ENCODE measurements around the gene PTGER1.
A peak's percentile ranks its signal among the peaks of the same experiment; 100 is the strongest.
"Not testable (repeated sequence)": the region's sequence is repeated elsewhere in the genome, so short reads cannot be mapped to it uniquely, and the experiment has no call there.

The PTGER1 gene

DNA sequence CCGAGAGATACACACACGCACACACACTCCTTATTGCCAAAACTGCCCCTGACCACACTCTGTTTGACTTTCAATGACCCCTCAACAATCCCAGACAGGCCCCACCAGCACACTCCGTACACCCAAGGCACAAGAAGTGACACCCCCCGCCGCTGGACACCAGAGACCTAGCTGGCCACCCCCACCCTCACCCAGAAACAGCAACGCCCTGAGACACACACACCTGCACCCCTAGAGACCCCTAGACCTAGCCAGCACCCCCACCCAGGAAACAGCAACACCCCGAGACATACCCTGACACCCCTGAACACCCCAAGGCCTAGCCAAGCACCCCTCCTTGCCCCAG, 1.1 kb upstream of the PTGER1 start:
- no peak for DNase-seq (ENCODE audit: low read depth in 2 of 3, low spot score in 2 of 3)

DNA sequence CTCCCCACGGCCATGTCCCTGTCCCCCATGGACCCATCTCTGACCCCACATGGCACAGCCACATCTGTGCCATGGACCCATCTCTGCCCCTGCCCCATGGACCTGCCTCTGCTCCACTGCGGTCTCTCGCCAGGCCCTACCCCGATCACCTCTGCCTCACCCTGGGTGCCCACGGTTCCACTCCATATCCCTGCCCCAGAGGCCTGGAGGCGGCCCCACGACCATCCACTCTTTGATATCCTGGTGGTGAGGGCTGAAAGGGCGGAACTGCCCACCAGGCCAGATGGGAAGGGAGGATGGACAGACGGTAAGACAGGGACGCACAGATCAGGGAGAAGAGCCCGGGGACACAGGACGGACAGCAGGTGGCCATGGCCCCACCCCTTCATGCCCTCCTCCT, 327 bp downstream of the PTGER1 start:
- no peak for DNase-seq (ENCODE audit: low read depth in 2 of 3, low spot score in 2 of 3)

DNA sequence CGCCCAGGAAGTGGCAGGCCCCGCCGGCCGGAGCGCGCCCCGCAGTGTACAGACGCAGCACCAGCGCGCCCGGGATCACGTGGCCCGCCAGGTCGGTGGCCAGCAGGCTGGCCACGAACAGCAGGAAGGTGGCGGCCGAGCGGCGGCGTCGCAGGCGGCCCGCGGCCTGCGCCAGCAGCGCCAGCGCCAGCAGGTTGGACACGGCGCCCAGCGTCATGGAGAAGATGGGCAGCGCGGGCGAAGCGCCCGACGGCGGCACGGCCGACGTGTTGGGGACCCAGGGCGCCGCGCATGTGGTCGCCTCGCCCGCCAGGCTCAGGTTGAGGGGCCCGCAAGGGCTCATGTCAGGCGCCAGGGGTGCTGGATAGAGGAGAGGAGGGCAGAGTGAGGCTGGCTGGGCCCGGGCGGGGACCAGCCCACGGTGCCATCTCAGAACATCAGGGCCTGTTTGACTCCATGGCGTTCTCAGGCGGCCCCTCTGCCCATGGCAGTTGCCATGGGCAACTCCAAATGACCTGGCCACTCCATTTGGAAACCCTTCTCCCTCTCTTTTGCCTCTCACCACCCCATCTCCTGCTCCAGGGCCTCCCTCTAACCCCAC, 1.1 kb downstream of the PTGER1 start:
- no peak for DNase-seq (ENCODE audit: low read depth in 2 of 3, low spot score in 2 of 3)

DNA sequence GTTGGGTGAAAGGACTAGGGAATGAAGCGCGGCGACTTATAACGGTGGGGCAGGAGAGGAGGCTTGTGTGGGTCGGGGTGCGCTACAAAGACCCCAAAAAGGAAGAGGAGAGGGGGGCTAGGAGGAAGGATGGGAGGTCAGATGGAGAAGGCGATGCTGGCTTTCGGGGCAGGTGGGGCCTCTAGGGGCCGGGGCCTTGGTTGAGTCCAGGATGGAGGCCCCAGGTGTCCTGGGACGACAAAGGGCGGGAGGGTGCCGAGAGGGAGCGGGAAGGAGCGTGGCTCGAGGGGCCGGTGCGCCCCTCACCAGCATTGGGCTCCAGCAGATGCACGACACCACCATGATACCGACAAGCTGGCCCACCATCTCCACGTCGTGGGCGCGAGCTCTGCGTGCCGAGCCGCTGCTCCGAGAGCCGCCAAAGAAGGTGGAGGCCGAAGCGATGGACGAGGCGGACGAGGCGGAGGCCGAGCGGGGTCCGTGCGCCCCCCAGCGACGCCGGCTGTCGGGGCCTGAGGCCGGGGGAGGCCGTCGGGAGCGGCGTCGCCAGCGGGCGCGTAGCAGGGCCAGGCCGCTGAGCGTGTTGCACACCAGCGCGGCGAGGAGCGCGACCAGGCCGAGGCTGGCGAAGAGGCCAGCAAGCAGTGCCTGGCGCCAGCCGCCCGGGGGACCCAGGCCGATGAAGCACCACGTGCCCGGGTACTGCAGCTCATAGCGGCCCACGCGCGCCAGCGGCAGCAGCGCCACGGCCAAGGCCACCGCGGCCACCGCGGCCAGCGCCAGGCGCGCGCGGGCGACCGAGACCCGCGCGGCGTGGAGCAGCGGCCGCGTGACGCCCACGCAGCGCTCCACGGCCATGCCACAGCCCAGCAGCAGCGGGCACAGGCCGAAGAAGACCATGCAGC, 1.8 kb downstream of the PTGER1 start:
- no peak for DNase-seq (ENCODE audit: low read depth in 2 of 3, low spot score in 2 of 3)

DNA sequence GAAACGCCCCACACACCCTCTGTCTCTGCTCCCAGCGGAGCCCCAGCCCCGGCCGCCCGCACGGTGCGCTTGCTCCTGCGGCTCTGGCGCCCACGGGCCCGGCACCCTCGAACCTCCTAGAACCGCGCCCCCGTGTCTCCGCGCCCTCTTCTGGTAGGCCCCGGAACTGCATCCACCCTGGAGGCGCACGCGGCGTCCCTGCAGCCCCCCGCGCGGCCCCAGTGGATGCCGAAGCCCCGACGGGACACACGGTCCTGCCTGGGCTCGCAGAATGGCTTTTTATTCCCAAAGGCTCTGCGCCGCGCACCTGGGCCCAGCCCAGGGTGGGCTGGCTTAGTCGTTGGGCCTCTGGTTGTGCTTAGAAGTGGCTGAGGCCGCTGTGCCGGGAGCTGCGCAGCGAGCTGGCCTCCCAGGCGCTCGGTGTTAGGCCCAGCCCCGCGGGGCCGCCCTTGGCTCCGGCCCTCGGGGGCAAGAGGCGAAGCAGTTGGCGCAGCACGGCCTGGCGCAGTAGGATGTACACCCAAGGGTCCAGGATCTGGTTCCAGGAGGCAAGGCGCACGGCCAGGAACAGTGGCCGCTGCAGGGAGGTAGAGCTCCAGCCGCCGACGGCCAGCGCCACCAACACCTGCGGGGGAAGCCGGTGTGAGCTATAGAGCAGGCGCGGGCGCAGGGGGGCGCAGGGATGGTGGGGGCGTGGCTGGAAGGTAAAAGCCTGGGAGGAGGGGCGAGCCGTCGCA, 2.8 kb downstream of the PTGER1 start:
- peak; percentile 60 to 97 (median 96) for DNase-seq (ENCODE audit: low read depth in 2 of 3, low spot score in 2 of 3)

DNA sequence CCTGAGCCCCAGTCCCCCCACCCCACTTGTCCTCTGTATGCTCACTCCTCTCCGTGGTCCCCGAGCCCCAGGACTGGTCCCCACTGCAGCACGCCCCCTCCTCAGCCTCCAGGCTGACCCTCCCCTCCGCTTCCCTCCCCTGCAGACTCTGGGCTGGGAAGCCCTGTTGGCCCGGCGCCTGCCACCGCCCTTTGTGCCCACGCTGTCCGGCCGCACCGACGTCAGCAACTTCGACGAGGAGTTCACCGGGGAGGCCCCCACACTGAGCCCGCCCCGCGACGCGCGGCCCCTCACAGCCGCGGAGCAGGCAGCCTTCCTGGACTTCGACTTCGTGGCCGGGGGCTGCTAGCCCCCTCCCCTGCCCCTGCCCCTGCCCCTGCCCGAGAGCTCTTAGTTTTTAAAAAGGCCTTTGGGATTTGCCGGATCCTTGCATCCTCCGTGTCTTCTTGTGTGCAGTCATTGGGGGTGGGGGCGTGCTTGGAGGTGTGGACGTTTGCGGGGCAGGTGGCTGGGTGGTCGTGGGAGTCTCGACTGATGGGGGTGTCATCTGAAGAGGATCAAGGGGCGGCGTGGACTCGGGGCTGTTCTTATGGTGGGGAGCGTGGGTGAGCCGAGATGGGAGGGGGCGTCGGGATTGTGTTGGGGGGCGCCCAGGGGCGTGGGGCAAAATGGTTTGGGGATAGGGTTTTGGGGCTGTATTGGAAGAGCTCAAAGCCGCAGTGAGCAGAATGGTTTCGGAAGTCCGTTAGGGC, 3.5 kb downstream of the PTGER1 start:
- no peak for DNase-seq (ENCODE audit: low read depth in 2 of 3, low spot score in 2 of 3)

DNA sequence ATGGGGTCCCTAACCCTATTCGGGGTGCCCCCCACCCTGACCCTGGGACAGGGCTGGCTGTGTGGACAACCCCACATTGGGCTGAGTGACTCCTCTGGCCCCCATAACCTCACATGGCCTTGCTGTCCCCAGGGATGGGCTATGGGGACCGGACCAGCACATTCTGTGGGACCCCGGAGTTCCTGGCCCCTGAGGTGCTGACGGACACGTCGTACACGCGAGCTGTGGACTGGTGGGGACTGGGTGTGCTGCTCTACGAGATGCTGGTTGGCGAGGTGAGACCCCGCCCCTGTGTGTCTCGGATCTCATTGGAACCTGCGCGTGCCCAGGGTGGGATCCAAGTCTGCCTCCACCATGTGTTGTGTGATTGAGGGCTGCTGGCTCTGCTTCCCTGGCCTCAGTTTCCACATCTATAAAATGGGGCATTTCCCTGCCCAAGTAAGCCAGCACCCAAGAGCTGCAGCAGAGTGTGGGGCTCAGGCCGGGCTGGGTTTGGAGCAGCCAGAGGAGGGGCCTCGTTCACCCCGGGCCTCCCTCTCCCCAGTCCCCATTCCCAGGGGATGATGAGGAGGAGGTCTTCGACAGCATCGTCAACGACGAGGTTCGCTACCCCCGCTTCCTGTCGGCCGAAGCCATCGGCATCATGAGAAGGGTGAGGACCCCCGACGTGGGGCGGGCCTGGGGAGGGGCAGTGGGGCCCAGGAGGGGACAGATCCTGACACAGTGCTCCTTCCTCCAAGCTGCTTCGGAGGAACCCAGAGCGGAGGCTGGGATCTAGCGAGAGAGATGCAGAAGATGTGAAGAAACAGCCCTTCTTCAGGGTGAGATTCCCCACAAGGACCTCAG, 4.9 kb downstream of the PTGER1 start:
- DNase-seq (ENCODE audit: low read depth in 2 of 3, low spot score in 2 of 3), result no peak

DNA sequence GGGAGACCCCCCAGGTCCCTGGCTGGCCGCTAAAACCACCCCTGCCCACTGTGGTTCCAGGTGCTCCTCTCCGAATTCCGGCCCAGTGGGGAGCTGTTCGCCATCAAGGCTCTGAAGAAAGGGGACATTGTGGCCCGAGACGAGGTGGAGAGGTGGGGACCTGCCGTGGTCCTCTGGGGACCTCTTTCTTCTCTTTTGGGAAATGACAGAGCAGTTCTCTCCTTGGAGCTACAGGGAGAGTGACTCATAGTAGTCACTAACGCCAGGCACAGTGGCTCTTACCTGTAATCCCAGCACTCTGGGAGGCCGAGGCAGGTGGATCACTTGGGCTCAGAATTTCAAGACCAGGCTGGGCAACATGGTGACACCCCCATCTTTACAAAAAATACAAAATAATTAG, 7.3 kb downstream of the PTGER1 start:
- DNase-seq (ENCODE audit: low read depth in 2 of 3, low spot score in 2 of 3), result no peak

DNA sequence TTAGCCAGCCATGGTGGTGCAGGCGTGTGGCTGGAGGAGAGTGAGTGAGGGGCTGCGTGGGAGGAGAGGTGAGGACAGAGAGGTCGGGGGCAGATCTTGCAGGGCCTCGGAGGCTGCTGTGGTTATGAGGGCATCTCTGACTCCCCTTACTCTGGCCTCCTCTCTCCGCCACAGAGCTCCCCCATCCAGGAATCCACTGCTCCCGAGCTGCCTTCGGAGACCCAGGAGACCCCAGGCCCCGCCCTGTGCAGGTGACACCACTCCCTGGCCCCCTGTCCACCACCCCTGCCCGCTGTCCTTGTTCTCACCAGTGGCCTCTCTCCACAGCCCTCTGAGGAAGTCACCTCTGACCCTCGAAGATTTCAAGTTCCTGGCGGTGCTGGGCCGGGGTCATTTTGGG, 7.8 kb downstream of the PTGER1 start:
- DNase-seq (ENCODE audit: low read depth in 2 of 3, low spot score in 2 of 3), result no peak

DNA sequence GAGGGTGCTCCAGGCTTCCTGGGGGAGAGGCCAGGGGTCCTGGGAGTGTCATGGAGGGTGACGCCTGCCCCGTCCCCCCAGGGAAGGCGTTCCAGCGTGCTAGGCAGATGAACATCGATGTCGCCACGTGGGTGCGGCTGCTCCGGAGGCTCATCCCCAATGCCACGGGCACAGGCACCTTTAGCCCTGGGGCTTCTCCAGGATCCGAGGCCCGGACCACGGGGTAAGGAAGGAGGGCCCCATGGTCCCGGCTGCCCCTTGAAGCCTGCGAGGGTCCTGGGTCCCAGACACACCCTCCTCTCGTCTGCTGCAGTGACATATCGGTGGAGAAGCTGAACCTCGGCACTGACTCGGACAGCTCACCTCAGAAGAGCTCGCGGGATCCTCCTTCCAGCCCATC, 11.4 kb downstream of the PTGER1 start:
- DNase-seq (ENCODE audit: low read depth in 2 of 3, low spot score in 2 of 3), result no peak

DNA sequence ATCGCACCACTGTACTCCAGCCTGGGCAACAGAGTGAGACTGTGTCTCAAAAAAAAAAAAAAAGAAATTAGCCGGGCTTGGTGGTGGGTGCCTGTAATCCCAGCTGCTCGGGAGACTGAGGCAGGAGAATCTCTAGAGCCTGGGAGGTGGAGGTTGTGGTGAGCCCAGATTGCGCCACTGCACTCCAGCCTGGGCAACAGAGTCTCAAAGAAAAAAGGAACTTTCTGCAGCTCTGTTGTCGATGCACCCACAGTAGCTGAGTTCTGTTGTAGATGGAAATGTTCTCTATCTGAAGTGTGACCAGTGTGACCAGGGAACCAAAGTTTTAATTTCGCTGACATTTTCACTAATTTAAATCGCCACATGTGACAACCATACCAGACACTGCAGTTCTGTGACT, 12.8 kb downstream of the PTGER1 start:
- DNase-seq (ENCODE audit: low read depth in 2 of 3, low spot score in 2 of 3), result not testable (repeated sequence)

DNA sequence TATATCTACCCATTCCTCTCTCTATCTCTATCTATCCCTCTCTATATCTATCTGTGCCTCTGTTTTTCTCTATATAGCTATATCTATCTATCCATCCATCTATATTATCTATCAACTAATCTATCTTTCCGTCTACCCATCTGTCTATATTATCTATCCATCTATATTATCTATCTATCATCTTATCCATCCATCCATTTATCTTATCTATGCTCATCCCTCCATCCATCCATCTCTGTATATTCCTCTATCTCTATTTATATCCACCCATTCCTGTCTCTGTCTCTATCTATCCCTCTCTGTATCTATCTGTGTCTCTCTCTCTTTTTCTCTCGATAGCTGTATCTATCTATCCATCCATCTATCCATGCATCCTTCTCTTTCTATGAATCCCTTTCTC, 14.2 kb downstream of the PTGER1 start:
- no peak for DNase-seq (ENCODE audit: low read depth in 2 of 3, low spot score in 2 of 3)

DNA sequence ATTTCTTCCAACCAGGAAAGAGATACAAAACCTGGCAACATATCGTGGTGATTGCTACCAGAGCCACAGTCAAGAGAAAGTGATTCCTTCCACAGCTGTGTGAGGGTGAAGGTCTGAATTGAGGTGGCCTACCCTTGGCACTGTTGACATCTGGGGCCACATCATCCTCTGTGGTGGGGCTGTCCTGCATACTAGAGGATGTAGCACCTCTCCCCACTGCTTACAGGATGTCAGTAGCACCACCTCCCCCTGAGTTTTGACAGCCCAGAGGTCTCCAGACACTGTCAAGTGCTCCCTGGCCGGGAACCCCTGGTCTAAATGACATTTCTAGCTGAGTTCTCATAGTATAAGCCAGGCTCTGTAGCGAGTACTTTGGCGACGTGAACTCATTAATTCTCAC, 15.5 kb downstream of the PTGER1 start:
- DNase-seq (ENCODE audit: low read depth in 2 of 3, low spot score in 2 of 3), result no peak

DNA sequence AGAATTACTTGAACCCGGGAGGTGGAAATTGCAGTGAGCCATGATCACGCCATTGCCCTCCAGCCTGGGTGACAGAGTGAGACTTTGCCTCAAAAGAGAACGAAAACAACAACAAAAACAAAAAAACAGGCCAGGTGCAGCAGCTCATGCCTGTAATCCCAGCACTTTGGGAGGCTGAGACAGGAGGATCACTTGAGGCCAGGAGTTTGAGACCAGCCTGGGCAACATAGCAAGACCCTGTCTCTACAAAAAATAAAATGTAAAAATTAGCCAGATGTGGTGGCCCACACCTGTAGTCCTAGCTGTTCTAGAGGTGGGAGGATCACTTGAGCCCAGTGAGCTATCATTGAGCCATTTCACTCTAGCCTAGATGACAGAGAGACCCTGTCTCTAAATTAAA, 22.9 kb downstream of the PTGER1 start:
- DNase-seq (ENCODE audit: low read depth in 2 of 3, low spot score in 2 of 3), result not testable (repeated sequence)

DNA sequence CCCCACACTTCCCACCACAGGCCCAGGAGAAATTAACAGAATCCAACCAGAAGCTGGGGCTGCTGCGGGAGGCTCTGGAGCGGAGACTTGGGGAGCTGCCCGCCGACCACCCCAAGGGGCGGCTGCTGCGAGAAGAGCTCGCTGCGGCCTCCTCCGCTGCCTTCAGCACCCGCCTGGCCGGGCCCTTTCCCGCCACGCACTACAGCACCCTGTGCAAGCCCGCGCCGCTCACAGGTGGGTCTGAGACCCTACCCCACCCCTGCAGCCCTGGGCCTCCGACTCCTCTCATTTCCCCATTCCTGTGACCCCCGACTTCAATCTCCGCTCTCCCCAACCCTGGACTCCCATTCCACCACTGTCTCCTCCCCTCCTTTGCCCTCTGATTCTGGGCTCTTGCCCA, 24.3 kb downstream of the PTGER1 start:
- DNase-seq (ENCODE audit: low read depth in 2 of 3, low spot score in 2 of 3), result no peak

DNA sequence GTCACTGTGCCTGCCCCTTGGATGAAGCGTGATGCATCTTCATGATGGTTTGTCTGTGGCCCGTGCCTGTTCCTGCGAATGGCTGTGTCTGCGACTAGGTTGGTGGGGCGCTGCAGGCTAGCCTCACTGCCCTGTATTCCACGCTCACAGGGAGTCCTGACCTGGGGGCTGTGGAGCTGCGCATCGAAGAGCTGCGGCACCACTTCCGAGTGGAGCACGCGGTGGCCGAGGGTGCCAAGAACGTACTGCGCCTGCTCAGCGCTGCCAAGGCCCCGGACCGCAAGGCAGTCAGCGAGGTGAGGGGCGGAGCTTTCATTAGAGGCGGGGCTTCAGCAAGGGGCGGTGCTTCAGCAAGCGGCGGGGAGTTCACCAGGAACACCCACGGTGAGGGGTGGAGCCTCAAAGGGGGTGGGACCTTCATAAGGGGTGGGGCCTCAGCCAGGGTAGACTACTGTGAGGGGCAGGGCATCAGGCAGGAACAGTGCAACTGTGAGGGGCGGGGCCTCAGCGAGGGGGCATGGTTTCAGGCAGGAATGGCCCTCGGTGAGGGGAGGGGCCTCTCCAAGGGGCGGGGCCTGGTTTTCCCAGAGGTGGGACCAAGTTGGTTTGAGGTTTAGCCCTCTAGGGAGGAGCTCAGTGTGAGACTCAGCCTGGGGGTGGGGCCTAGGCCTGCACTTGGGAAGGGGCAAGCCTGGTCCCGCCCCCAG, 24.8 kb downstream of the PTGER1 start:
- DNase-seq (ENCODE audit: low read depth in 2 of 3, low spot score in 2 of 3), result peak in 2 of 3 experiments; percentile 31 to 63

DNA sequence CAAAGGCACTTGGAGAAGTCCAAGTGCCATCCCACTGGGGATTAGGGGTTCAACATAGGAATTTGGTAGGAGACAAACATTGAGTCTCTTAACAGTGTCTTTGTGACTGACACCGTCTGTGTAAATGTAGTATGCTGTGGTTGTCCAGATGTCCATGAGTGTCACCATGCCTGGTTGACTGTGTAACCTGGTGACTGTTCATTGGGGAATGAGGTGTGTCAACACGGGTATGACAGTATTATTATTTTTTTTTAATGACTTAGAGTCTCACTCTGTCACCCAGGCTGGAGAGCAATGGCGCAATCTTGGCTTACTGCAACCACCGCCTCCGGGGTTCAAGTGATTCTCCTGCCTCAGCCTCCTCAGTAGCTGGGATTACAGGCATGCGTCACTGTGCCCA, 25.8 kb downstream of the PTGER1 start:
- no peak for DNase-seq (ENCODE audit: low read depth in 2 of 3, low spot score in 2 of 3)

DNA sequence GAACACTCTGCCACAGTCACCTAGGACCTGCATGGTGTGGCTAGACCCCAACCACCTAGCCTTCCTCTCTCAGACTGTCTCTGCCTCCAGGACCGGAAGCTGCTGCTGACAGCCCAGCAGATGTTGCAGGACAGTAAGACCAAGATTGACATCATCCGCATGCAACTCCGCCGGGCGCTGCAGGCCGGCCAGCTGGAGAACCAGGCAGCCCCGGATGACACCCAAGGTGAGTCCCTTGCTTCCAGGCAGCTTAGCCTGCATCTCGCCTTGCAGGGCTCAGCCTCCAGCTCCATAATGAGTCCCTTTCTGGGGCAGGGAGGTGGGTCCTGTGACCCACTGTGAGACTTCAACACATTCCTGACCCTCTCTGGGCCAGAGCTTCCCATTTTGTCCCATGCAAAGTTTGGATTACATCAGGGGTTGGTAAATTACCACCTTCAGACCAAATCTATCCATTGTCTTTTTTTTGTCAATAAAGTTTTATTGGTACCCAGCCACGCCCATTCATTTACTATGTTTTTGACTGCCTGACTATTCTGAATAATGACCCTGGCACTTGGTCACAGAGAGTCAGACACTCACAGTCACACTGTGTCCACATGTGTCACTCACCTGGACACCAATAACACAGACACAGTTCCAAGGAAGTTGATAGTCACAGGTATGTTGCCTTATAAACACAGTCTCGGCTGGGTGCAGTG, 28.7 kb downstream of the PTGER1 start:
- DNase-seq (ENCODE audit: low read depth in 2 of 3, low spot score in 2 of 3), result no peak

DNA sequence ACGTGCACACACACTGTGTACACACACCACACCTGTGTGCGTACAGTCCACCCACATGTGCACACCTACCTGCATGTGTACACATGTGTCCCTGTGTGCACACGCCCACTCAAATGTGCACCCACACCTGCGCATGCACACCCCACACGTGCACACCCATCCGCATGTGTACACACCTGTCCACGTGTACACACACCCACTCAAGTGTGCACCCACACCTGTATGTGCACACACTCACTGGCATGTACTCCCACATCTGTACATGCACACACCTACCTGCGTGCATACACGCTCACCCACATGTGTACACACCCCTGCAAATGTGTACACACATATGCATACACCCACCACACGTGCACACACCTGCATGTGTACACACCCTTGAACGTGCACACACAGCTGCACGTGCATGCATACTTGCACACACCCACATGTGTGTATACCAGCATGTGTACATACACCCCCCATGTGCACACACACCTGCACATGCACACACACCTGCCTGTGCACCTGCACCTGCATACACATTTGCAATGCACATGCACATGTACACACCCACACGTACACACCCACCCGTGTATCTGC, 31.4 kb downstream of the PTGER1 start:
- DNase-seq (ENCODE audit: low read depth in 2 of 3, low spot score in 2 of 3), result no peak
